Cardiac fibroblast (primary cell): ENCODE measurements around the gene DNAJC11.
"Not testable (repeated sequence)": the region's sequence is repeated elsewhere in the genome, so short reads cannot be mapped to it uniquely, and the experiment has no call there.

Experiments used
- DNase-seq, 2 donors: peaks; one replicate each; pipeline versions ENCODE4 v3.0.0 to v3.0.0-alpha.2; 2010; ENCODE audit warnings: low read depth in 2 of 2
- H3K4me3 ChIP-seq, 2 donors: replicated peaks in 1 of 2; 1 replicate in 1 of 2; 2 replicates in 1 of 2; pipeline ENCODE4 v1.5.1; 2011; ENCODE audit warnings: low read depth in 2 of 2, low read length in 2 of 2, mild to moderate bottlenecking in 2 of 2, moderate library complexity in 1 of 2
- TF ChIP-seq, protein P1 (sequence below): IDR thresholded peaks from one replicate; pipeline ENCODE4 v1.5.1; 2011; ENCODE audit warnings: low read depth, mild to moderate bottlenecking, low read length, inconsistent platforms

The DNAJC11 gene, protein sequence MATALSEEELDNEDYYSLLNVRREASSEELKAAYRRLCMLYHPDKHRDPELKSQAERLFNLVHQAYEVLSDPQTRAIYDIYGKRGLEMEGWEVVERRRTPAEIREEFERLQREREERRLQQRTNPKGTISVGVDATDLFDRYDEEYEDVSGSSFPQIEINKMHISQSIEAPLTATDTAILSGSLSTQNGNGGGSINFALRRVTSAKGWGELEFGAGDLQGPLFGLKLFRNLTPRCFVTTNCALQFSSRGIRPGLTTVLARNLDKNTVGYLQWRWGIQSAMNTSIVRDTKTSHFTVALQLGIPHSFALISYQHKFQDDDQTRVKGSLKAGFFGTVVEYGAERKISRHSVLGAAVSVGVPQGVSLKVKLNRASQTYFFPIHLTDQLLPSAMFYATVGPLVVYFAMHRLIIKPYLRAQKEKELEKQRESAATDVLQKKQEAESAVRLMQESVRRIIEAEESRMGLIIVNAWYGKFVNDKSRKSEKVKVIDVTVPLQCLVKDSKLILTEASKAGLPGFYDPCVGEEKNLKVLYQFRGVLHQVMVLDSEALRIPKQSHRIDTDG

DNA sequence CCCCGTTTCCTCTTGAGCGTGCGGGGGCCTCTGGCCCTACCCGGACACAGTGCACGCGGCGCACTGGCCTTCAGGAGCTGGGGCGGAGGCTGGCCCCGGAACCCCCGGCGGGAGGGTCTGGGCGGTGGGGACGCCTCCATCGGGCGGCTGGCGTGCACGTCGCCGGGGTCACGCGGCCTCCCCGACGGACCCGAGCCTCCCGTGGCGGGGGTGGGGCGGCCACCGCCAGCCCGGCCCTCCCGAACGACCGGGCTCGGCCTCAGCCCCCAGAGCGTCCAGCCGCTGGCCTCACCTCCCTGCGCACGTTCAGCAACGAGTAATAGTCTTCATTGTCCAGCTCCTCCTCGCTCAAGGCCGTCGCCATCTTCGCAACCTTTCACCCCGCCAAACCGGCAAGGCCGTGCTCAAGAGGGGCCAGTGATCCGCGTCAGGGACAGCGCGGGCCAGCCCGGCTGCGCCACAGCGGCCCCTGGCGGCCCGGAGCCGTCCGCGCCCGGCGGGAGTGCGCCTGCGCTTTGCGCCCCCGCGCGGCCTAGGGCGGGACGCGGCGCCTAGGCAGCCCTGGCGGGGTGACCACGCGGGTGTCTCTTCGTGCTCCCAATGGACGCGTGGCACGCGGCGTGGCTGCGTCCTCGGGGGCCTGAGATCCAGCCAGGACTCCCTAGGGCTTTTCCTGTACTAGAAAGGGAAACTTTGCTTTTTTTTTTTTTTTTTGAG, at the start of gene DNAJC11:
Gene DNAJC11 (minus strand): TSS at position 380 of the 717 bp plus-strand sequence. CDS start 16 bp downstream, at position 364.
- peak within 1 kb of the TSS; percentile 97 to 99 for H3K4me3 ChIP-seq
- DNase-seq, result peak; percentile 88 to 93
- TF ChIP-seq, protein P1, sequence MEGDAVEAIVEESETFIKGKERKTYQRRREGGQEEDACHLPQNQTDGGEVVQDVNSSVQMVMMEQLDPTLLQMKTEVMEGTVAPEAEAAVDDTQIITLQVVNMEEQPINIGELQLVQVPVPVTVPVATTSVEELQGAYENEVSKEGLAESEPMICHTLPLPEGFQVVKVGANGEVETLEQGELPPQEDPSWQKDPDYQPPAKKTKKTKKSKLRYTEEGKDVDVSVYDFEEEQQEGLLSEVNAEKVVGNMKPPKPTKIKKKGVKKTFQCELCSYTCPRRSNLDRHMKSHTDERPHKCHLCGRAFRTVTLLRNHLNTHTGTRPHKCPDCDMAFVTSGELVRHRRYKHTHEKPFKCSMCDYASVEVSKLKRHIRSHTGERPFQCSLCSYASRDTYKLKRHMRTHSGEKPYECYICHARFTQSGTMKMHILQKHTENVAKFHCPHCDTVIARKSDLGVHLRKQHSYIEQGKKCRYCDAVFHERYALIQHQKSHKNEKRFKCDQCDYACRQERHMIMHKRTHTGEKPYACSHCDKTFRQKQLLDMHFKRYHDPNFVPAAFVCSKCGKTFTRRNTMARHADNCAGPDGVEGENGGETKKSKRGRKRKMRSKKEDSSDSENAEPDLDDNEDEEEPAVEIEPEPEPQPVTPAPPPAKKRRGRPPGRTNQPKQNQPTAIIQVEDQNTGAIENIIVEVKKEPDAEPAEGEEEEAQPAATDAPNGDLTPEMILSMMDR, result peak; percentile 33

DNA sequence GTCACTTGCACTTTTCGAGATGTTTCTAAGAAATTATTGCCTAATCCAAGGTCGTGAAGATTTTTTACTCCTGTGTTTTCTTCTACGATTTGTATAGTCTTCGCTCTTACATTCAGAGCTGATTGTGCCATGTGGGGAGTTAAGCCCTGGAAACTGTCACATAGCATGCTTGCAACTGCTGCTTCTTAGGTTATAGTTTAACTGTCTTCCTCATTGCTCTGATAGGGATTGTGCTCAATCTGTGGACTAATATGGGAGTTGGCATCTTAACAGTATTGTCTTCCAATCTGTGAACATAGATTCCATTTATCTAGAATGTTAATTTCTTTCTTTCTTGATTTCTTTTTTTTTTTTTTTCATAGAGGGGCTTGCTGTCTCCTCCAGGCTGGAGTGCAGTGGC, 48.9 kb upstream of the DNAJC11 start:
- H3K4me3 ChIP-seq, result no peak overlapping the region
- DNase-seq, result no peak
- TF ChIP-seq, protein P1, result no peak

DNA sequence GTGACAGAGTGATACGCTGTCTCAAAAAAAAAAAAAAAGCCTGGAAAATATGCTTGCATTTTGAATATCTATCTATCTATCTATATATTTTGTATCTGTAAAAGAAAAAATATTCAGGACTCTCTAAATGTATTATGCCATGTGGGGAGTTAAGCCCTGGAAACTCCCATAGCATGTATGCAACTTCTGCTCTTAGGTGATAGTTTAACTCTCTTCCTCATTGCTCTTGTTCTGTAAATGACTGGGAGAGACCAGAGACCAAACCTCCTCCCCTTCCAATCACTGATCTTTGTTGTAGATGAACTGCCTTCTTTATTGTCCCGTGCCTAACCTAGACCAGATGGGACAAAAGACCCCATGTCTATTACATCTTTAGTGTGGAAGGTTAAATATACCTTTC, 46.1 kb upstream of the DNAJC11 start:
- DNase-seq, result no peak
- TF ChIP-seq, protein P1, result no peak
- H3K4me3 ChIP-seq, result no peak overlapping the region

DNA sequence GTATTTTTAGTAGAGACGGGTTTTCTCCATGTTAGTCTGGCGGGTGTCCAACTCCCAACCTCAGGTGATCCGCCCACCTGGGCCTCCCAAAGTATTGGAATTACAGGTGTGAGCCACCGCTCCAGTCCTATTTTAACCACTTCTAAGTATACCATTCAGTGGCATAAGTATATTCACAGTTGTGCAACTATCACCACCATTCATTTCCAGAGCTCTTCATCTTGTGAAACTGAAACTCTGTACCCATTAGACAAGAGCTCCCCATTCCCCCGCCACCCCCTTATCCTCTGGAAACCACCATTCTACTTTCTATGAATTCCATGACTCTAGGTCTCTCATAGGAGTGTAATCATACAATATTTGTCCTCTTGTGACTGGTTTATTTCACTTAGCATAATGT, 43.5 kb upstream of the DNAJC11 start:
- TF ChIP-seq, protein P1, result no peak
- no peak for DNase-seq
- no peak overlapping the region for H3K4me3 ChIP-seq

DNA sequence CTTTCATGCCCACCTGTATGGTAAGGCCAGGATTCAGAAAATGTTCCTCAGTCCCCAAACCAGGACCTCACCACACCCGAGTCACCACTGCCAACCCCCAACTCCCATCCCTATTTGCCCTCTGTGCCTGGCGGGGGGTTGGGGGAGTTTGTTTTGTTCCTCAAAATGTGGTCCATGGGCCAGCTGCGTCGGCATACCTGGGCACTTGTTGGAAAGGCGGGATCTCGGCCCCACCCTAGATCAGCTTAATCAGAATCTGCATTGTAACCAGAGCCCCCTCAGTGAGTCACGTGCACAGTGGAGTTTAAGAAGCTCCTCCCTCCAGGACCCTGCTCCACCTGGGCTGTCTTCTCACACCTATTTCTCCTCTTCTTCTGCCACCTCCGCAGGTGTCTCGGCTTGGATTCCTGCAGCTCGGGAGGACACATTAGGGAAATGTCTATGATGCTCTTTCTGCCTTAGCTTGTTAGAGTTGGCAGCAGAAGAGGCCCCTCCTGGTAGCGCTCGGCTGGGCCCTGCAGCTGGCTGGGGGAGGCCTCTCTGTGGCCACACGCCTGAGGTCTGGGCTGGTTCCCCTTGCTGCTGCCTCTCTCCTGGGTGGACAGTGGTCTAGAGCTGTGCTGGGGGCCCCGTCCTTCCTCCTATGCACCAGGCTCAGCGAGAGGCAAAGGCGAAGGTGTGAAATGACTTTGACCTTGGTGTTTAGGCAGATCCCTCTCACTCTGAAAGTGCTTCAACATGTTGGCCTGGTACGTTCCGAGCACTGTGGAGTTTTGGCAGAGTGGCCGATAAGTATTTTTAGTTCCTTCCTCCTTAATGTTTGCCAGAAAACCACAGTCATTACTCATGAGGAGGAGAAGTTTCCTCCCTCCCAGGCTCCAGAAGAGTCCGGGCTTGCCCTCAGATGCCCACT, 41.8 kb upstream of the DNAJC11 start:
- H3K4me3 ChIP-seq, result no peak overlapping the region
- TF ChIP-seq, protein P1, result no peak
- peak; percentile 84 to 86 for DNase-seq

DNA sequence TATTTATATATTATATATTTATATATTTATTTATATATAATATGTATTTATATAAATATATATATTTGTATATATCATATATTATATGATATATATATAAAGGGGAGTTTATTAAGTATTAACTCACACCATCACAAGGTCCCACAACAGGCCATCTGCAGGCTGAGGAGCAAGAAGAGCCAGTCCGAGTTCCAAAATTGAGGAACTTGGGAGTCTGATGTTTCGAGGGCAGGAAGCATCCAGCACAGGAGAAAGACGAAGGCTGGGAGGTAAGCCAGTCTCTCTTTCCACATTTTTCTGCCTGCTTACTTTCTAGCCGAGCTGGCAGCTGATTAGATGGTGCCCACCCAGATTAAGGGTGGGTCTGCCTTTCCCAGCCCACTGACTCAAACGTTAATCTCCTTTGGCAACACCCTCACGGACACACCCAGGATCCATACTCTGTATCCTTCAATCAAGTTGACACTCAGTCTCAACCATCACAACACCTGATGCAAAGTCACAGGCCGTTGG, 41.1 kb upstream of the DNAJC11 start:
- H3K4me3 ChIP-seq, DNase-seq: not testable (repeated sequence)
